ENCODE results near the gene ZNF580. TPM values are rescaled to one million over a fixed set of nuclear protein-coding genes. Genes with fewer than 3 reads are reported as not detected.

ZNF580 gene
- total and polyA plus RNA-seq, 9 of the 15 experiments (the other 6 are each of a cell fraction or from before 2014, with no cell fraction given) = 2.3 to 47.4 (median 6.0) TPM

- Histone ChIP-seq H3K79me2 (ENCODE audit: control insufficient read depth, insufficient read depth, low read length) (peaks cover 84% of the 10 kb centered on the region), H3K4me1 (replicated peaks in 1 of 2; ENCODE audit: control insufficient read depth in 2 of 2, insufficient read depth in 2 of 2, low read length in 2 of 2) (peaks cover 5 to 28% of the 10 kb centered on the region in 2 experiments; a peak in 4 of 5 replicates), H4K20me1 (replicated peaks; ENCODE audit: control insufficient read depth, insufficient read depth, low read length) (peaks cover 62% of the 10 kb centered on the region), H3K9me1 (ENCODE audit: control insufficient read depth, insufficient read depth, low read length) (peaks cover 9% of the 10 kb centered on the region), H3K9me3 (replicated peaks; ENCODE audit: control insufficient read depth, insufficient read depth, low read depth, low read length) (no peaks in the 10 kb centered on the region), H3K36me3 (ENCODE audit: control insufficient read depth, insufficient read depth, low read length) (peaks cover 96% of the 10 kb centered on the region), H3K27me3 (ENCODE audit: control insufficient read depth in 2 of 2, insufficient read depth in 2 of 2, low read length in 2 of 2) (no peaks in the 10 kb centered on the region), H2AFZ (ENCODE audit: low read depth, low read length) (no peak overlapping the region), H3K27ac (ENCODE audit: extremely low read depth, low read depth, low read length) (no peak overlapping the region), H3K9ac (ENCODE audit: insufficient read depth in 1 of 2, low read depth in 2 of 2, low read length in 2 of 2) (no peak overlapping the region), H3K4me3 (no peak overlapping the region), H3K4me2 (ENCODE audit: insufficient read depth, low read length) (no peak overlapping the region)
- TF ChIP-seq SUPT5H (IDR thresholded peaks at IDR 0.05) (peak; percentile 26; the same call in 1 of the 2 replicates), WHSC1 (IDR thresholded peaks at IDR 0.05; ENCODE audit: low read length) (no peak)
- ChIA-PET CTCF (ENCODE audit: low intra/inter-chr PET ratio) (no interaction called here), POLR2A (interaction anchor here (3.1 to 3.3 kb wide), 2 partner anchors 10 to 12 kb away, joined by 11 to 21 read pairs; partner anchors contain the start of gene U2AF2)
- ATAC-seq = no peak
- 96% methylated on average over 3 of the region's 4 CpGs for WGBS (ENCODE audit: insufficient coverage, low coverage, missing lambda C conversion rate)
- intact Hi-C loops (cut with micrococcal nuclease) (no loop called here), in situ Hi-C loops (cut with MboI) (no loop called here)
- DNase-seq (ENCODE audit: extremely low read depth in 1 of 4, low spot score in 3 of 4) = no peak
- FAIRE-seq = no peak
- no TSS peak for BruUV-seq (replicated peaks)
Observed at GRCh38 chr19:55667006-55667381, 26.2 kb downstream of the ZNF580 start.

DNA sequence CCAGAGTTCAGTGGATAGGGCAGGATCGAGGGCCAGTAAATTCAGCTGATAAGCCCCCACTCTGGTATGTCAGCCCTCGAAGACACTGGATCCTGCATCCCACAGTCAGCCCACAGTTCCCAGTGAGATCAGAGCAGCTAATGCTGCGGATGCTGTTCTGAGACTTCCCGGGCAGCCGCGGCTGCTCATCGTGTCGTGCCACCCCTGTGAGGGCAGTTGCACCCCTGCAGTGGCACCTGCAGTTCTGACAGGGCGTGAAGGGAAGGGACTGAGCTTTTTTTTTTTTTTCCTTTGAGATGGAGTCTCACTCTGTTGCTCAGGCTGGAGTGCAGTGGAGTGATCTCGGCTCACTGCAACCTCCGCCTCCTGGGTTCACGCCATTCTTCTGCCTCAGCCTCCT is 26.7 kb downstream of the ZNF580 start:
- Histone ChIP-seq H3K4me1 (replicated peaks in 1 of 2; ENCODE audit: control insufficient read depth in 2 of 2, insufficient read depth in 2 of 2, low read length in 2 of 2) (peaks cover 10 to 28% of the 10 kb centered on the region in 2 experiments; a peak in 4 of 5 replicates), H2AFZ (ENCODE audit: low read depth, low read length) (no peak overlapping the region), H3K27ac (ENCODE audit: extremely low read depth, low read depth, low read length) (no peak overlapping the region), H3K4me3 (no peak overlapping the region), H3K4me2 (ENCODE audit: insufficient read depth, low read length) (no peak overlapping the region), H3K9me1 (ENCODE audit: control insufficient read depth, insufficient read depth, low read length) (peaks cover 9% of the 10 kb centered on the region), H3K9ac (ENCODE audit: insufficient read depth in 1 of 2, low read depth in 2 of 2, low read length in 2 of 2) (0 out of 4 replicates have a peak overlapping the region, but pooled peaks of 1 of the 2 experiments have one; percentile 41), H4K20me1 (replicated peaks; ENCODE audit: control insufficient read depth, insufficient read depth, low read length) (peaks cover 61% of the 10 kb centered on the region), H3K27me3 (ENCODE audit: control insufficient read depth in 2 of 2, insufficient read depth in 2 of 2, low read length in 2 of 2) (no peaks in the 10 kb centered on the region), H3K36me3 (ENCODE audit: control insufficient read depth, insufficient read depth, low read length) (peaks cover 95% of the 10 kb centered on the region), H3K9me3 (replicated peaks; ENCODE audit: control insufficient read depth, insufficient read depth, low read depth, low read length) (no peaks in the 10 kb centered on the region), H3K79me2 (ENCODE audit: control insufficient read depth, insufficient read depth, low read length) (peaks cover 85% of the 10 kb centered on the region)
- FAIRE-seq (no peak), DNase-seq (ENCODE audit: extremely low read depth in 1 of 4, low spot score in 3 of 4) (no peak), ATAC-seq (no peak)
- WGBS (ENCODE audit: insufficient coverage, low coverage, missing lambda C conversion rate) = 97% methylated on average over 9 of the region's 12 CpGs
- ChIA-PET CTCF (ENCODE audit: low intra/inter-chr PET ratio) (no interaction called here), POLR2A (interaction anchor here (3.1 to 3.3 kb wide), 2 partner anchors 10 to 13 kb away, joined by 11 to 21 read pairs; partner anchors contain the start of gene U2AF2)
- in situ Hi-C loops (cut with MboI) (no loop called here), intact Hi-C loops (cut with micrococcal nuclease) (no loop called here)
- TF ChIP-seq RBFOX2 (IDR thresholded peaks at IDR 0.05; ENCODE audit: low read depth, low read length) = peak; percentile 50
- 0 out of 2 replicates have a peak, but pooled peaks have one; percentile 33 for TF ChIP-seq SUPT5H (IDR thresholded peaks at IDR 0.05)
- TF ChIP-seq DDX20 (tag; IDR thresholded peaks at IDR 0.05; ENCODE audit: low read depth) = no peak
- peak; percentile 40 for TF ChIP-seq POLR2G (IDR thresholded peaks at IDR 0.05; ENCODE audit: low read depth, low read length)
- peak; percentile 45 for TF ChIP-seq RBM22 (IDR thresholded peaks at IDR 0.05; ENCODE audit: low read depth, low read length, poor library complexity, severe bottlenecking)
- TF ChIP-seq ZNF124 (CRISPR knock-in tag; IDR thresholded peaks at IDR 0.05) = no peak
- no TSS peak for BruUV-seq (replicated peaks)
